ENCODE results near the gene OGFR. TPM values are rescaled to one million over a fixed set of nuclear protein-coding genes. Genes with fewer than 3 reads are reported as not detected.

OGFR gene
- total and polyA plus RNA-seq, 4 donors: 14.6 to 46.6 (median 42.3) TPM

- DNase-seq (ENCODE audit: low read depth in 4 of 6, low spot score in 6 of 6): peak in 3 of 6 donors; percentile 33 to 89 (median 86)
- Histone ChIP-seq H3K27me3 (ENCODE audit: control insufficient read depth, insufficient read depth, low read length) (peaks cover 2% of the 10 kb centered on the region), H3K4me1 (ENCODE audit: control insufficient read depth, insufficient read depth, low read length) (peaks cover 61% of the 10 kb centered on the region), H3K9me3 (ENCODE audit: control insufficient read depth, insufficient read depth, low read length) (no peaks in the 10 kb centered on the region), H3K4me3 (ENCODE audit: low read depth, low read length) (no peak overlapping the region), H3K27ac (ENCODE audit: low read depth, low read length) (peak overlapping the region; percentile 54), H3K36me3 (ENCODE audit: control insufficient read depth, insufficient read depth, low read length) (peaks cover 6% of the 10 kb centered on the region)
- WGBS (ENCODE audit: insufficient coverage): 20% methylated on average over 21 of the region's 21 CpGs
These were observed 35.9 kb upstream of the OGFR start for GRCh38 chr20:62768551-62769287.

- no peak for DNase-seq (ENCODE audit: low read depth in 4 of 6, low spot score in 6 of 6)
- 91% methylated on average over 14 of the region's 16 CpGs for WGBS (ENCODE audit: insufficient coverage)
- Histone ChIP-seq H3K4me1 (ENCODE audit: control insufficient read depth, insufficient read depth, low read length) (peaks cover 69% of the 10 kb centered on the region), H3K36me3 (ENCODE audit: control insufficient read depth, insufficient read depth, low read length) (peaks cover 6% of the 10 kb centered on the region), H3K27ac (ENCODE audit: low read depth, low read length) (no peak overlapping the region), H3K9me3 (ENCODE audit: control insufficient read depth, insufficient read depth, low read length) (no peaks in the 10 kb centered on the region), H3K27me3 (ENCODE audit: control insufficient read depth, insufficient read depth, low read length) (peaks cover 4% of the 10 kb centered on the region), H3K4me3 (ENCODE audit: low read depth, low read length) (no peak overlapping the region)
These were observed 35.1 kb upstream of the OGFR start for GRCh38 chr20:62769346-62770071.

GRCh38 chr20:62770111-62770910 is 34.3 kb upstream of the OGFR start:
- no peak overlapping the region for H3K27ac ChIP-seq (ENCODE audit: low read depth, low read length)
- H3K4me1 ChIP-seq (ENCODE audit: control insufficient read depth, insufficient read depth, low read length): peaks cover 77% of the 10 kb centered on the region
- H3K9me3 ChIP-seq (ENCODE audit: control insufficient read depth, insufficient read depth, low read length): no peaks in the 10 kb centered on the region
- no peaks in the 10 kb centered on the region for H3K36me3 ChIP-seq (ENCODE audit: control insufficient read depth, insufficient read depth, low read length)
- H3K27me3 ChIP-seq (ENCODE audit: control insufficient read depth, insufficient read depth, low read length): peaks cover 4% of the 10 kb centered on the region
- H3K4me3 ChIP-seq (ENCODE audit: low read depth, low read length): no peak overlapping the region
- 97% methylated on average over 19 of the region's 20 CpGs for WGBS (ENCODE audit: insufficient coverage)
- no peak for DNase-seq (ENCODE audit: low read depth in 4 of 6, low spot score in 6 of 6)

- Histone ChIP-seq H3K27ac (ENCODE audit: low read depth, low read length) (no peak overlapping the region), H3K4me1 (ENCODE audit: control insufficient read depth, insufficient read depth, low read length) (peaks cover 76% of the 10 kb centered on the region), H3K36me3 (ENCODE audit: control insufficient read depth, insufficient read depth, low read length) (no peaks in the 10 kb centered on the region), H3K9me3 (ENCODE audit: control insufficient read depth, insufficient read depth, low read length) (no peaks in the 10 kb centered on the region), H3K27me3 (ENCODE audit: control insufficient read depth, insufficient read depth, low read length) (peaks cover 4% of the 10 kb centered on the region), H3K4me3 (ENCODE audit: low read depth, low read length) (no peak overlapping the region)
- no peak for DNase-seq (ENCODE audit: low read depth in 4 of 6, low spot score in 6 of 6)
- WGBS (ENCODE audit: insufficient coverage): 88% methylated on average over 13 of the region's 14 CpGs
These were observed 33.7 kb upstream of the OGFR start for GRCh38 chr20:62770916-62771315.

GRCh38 chr20:62771396-62772102 is 33.1 kb upstream of the OGFR start:
- Histone ChIP-seq H3K27ac (ENCODE audit: low read depth, low read length) (no peak overlapping the region), H3K27me3 (ENCODE audit: control insufficient read depth, insufficient read depth, low read length) (peaks cover 4% of the 10 kb centered on the region), H3K36me3 (ENCODE audit: control insufficient read depth, insufficient read depth, low read length) (no peaks in the 10 kb centered on the region), H3K4me3 (ENCODE audit: low read depth, low read length) (no peak overlapping the region), H3K4me1 (ENCODE audit: control insufficient read depth, insufficient read depth, low read length) (peaks cover 74% of the 10 kb centered on the region), H3K9me3 (ENCODE audit: control insufficient read depth, insufficient read depth, low read length) (no peaks in the 10 kb centered on the region)
- WGBS (ENCODE audit: insufficient coverage): 62% methylated on average over 18 of the region's 25 CpGs
- DNase-seq (ENCODE audit: low read depth in 4 of 6, low spot score in 6 of 6): no peak

- Histone ChIP-seq H3K36me3 (ENCODE audit: control insufficient read depth, insufficient read depth, low read length) (no peaks in the 10 kb centered on the region), H3K4me3 (ENCODE audit: low read depth, low read length) (no peak overlapping the region), H3K4me1 (ENCODE audit: control insufficient read depth, insufficient read depth, low read length) (peaks cover 71% of the 10 kb centered on the region), H3K27ac (ENCODE audit: low read depth, low read length) (no peak overlapping the region), H3K27me3 (ENCODE audit: control insufficient read depth, insufficient read depth, low read length) (peaks cover 4% of the 10 kb centered on the region), H3K9me3 (ENCODE audit: control insufficient read depth, insufficient read depth, low read length) (no peaks in the 10 kb centered on the region)
- 89% methylated on average over 23 of the region's 23 CpGs for WGBS (ENCODE audit: insufficient coverage)
- DNase-seq (ENCODE audit: low read depth in 4 of 6, low spot score in 6 of 6): no peak
These were observed 32.5 kb upstream of the OGFR start for GRCh38 chr20:62772103-62772611.

GRCh38 chr20:62772619-62772989 is 32.0 kb upstream of the OGFR start:
- H3K27me3 ChIP-seq (ENCODE audit: control insufficient read depth, insufficient read depth, low read length): peaks cover 4% of the 10 kb centered on the region
- H3K36me3 ChIP-seq (ENCODE audit: control insufficient read depth, insufficient read depth, low read length): no peaks in the 10 kb centered on the region
- 54% methylated on average over 11 of the region's 11 CpGs for WGBS (ENCODE audit: insufficient coverage)
- no peak for DNase-seq (ENCODE audit: low read depth in 4 of 6, low spot score in 6 of 6)
- H3K4me1 ChIP-seq (ENCODE audit: control insufficient read depth, insufficient read depth, low read length): peaks cover 70% of the 10 kb centered on the region
- no peak overlapping the region for H3K4me3 ChIP-seq (ENCODE audit: low read depth, low read length)
- H3K27ac ChIP-seq (ENCODE audit: low read depth, low read length): no peak overlapping the region
- H3K9me3 ChIP-seq (ENCODE audit: control insufficient read depth, insufficient read depth, low read length): no peaks in the 10 kb centered on the region

GRCh38 chr20:62772990-62773844 is 31.4 kb upstream of the OGFR start:
- Histone ChIP-seq H3K36me3 (ENCODE audit: control insufficient read depth, insufficient read depth, low read length) (no peaks in the 10 kb centered on the region), H3K27ac (ENCODE audit: low read depth, low read length) (no peak overlapping the region), H3K27me3 (ENCODE audit: control insufficient read depth, insufficient read depth, low read length) (peaks cover 4% of the 10 kb centered on the region), H3K9me3 (ENCODE audit: control insufficient read depth, insufficient read depth, low read length) (no peaks in the 10 kb centered on the region), H3K4me1 (ENCODE audit: control insufficient read depth, insufficient read depth, low read length) (peaks cover 64% of the 10 kb centered on the region), H3K4me3 (ENCODE audit: low read depth, low read length) (no peak overlapping the region)
- 26% methylated on average over 17 of the region's 19 CpGs for WGBS (ENCODE audit: insufficient coverage)
- peak in 3 of 6 donors; percentile 56 to 88 (median 81) for DNase-seq (ENCODE audit: low read depth in 4 of 6, low spot score in 6 of 6)

All from spinal cord (tissue), 10 donors.